GM12875 (cell line): ENCODE data around the gene DNAJC17.

Experiments used
- H3K4me3 ChIP-seq: one replicate; pipeline ENCODE4 v1.5.1; 2011; ENCODE audit warnings: low read depth, low read length, control low read depth
- TF ChIP-seq, protein P1 (sequence below): IDR thresholded peaks from 2 replicates; pipeline ENCODE4 v1.5.1; 2011; ENCODE audit warnings: low read depth, mild to moderate bottlenecking, control low read depth, inconsistent platforms, low read length, moderate library complexity, borderline replicate concordance; ENCODE audit not compliant: insufficient read depth

The DNAJC17 gene

DNA sequence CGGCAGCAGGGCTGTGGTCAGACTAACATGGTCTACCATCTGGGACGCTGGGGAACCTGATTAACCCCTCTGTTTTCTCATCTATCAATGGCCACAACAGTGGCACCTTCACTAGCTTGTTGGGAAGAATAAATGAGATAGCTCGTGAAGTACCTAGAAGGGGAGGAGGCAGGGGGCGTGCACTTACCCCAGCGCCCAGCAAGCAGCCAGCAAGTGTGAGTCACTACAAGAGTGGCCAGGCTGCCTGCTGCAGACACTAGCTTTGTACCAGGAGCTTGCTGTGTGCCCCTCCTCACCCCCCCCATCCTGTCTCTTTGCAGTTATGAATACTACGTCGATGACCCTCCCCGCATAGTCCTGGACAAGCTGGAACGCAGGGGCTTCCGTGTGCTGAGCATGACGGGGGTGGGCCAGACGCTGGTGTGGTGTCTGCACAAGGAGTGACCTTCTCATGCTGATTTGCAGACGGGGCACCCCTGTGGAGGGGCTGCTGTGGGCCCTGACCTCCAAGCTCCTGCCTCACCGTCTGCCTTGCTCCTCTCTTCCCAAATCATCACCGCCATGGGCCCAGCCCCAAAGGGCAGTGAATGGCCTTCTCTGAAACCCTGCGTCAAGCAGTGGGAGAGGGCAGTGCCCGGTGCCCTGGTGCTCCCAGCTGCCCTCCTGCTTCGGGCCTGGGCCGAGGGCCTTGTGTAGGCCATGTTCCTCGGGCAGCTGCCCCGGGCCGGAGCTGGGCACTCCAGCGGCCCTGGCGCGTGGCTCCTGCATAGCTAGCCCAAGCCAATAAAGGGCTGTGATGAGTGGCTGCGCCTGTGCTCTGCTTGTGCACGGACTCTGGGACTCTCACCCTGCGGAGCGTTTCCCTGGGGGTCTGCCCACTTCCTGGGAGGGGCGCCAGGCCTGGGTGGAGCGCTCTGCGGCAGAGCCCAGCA lies 40.1 kb downstream of the DNAJC17 start:
- H3K4me3 ChIP-seq = no peak overlapping the region

DNA sequence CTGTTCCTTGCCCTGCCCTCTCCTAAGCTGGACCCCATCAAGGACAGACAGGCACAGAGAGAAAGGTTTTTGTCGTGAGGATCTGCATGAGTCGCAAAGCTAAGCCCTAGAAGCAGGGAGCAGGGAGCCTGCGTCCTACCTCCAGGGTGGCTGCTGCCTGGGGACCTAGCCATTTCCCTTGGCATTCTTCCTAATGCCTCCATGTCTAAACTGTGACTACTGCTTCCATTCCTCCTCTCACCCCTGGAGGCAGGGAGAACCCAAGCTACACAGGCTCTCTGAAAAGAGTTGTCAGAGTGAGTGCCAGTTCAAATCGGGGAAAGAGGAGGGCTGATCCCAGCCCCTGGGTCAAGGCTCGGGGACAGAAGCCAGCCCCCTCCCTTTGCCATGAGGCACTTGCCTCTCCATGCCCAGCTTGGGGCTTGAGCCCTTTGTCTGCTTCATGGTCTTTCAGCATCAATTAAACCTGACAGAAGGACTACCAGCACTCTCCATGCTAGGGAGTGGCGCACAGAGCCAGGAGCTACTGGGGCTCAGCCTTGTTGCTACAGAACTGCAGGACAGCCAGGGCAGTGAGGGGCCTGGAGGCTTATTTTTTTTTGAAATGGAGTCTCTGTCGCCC lies 41.0 kb downstream of the DNAJC17 start:
- TF ChIP-seq, protein P1, sequence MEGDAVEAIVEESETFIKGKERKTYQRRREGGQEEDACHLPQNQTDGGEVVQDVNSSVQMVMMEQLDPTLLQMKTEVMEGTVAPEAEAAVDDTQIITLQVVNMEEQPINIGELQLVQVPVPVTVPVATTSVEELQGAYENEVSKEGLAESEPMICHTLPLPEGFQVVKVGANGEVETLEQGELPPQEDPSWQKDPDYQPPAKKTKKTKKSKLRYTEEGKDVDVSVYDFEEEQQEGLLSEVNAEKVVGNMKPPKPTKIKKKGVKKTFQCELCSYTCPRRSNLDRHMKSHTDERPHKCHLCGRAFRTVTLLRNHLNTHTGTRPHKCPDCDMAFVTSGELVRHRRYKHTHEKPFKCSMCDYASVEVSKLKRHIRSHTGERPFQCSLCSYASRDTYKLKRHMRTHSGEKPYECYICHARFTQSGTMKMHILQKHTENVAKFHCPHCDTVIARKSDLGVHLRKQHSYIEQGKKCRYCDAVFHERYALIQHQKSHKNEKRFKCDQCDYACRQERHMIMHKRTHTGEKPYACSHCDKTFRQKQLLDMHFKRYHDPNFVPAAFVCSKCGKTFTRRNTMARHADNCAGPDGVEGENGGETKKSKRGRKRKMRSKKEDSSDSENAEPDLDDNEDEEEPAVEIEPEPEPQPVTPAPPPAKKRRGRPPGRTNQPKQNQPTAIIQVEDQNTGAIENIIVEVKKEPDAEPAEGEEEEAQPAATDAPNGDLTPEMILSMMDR = no peak

More for the DNA sequence above, 40.1 kb downstream of the DNAJC17 start:
- TF ChIP-seq, protein P1 = no peak

DNA sequence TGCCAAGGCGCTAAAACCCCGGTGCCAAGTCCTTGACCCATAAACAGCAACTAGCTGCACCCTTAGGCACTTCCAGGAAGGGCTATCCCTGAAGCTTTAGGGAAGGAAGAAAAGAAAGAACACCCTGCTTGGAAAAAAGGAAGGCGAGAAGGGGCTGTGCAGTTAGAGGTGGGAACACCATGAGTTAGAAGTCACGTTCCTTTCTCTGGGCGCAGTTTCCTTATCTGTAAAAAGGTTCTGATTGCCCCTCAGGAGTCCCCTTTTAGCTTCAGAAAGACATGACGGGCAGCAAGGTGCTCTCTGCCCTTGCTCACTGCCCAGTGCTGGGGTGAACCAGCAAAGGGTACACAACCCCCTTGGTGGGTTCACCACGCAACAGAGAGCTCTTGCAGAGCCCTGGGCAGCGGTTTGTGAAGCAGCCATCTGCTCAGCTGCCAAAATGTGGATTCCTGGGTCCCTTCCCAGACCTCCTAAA lies 42.6 kb downstream of the DNAJC17 start:
- TF ChIP-seq, protein P1 = no peak
- H3K4me3 ChIP-seq = peak overlapping the region; percentile 91

More for the DNA sequence above, 41.0 kb downstream of the DNAJC17 start:
- no peak overlapping the region for H3K4me3 ChIP-seq

DNA sequence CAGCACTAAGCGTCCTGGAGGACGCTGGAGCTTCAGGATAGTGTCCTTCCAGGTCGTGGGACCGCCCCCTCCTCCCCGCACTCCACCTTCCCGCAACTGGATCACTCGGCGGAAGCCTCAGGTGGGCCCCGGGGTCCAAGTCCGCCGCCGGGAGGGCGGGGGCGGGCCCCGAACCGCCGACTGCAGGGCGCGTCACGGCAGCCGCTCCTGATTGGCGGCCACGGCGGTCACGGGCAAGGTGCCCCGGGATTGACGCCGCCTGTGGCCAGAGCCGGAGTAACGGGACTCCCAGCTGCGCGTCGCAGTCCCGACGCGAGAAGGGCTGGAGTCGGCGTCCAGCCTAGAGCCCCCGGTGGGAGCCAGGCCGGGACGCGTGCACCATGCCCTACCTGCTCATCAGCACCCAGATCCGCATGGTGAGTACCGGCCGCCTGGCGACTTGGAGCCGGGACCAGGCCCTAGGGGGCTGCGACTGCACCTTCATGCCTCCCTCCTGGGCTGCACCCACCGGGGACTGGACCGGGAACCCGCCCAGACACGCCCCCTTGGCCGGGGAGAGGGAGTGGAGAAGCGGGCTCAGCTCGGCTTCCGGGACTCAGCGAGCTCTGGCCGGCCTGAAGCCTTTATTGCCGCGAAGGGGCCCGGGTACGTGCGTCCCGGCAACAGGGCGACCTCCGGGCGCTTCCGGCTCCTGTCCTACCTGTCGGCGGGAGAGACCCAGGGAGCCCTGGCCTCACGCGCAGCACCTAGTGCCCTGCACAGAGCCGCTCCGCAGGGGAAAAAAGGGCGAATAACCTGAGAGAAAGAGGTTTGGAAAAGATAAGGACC lies 43.3 kb downstream of the DNAJC17 start, which contains the start of gene GCHFR:
Gene GCHFR (plus strand): TSS at position 268 of the 828 bp plus-strand sequence. CDS start 113 bp downstream, at position 381.
- H3K4me3 ChIP-seq = peak within 1 kb of the TSS; percentile 91
- TF ChIP-seq, protein P1 = peak; percentile 52

DNA sequence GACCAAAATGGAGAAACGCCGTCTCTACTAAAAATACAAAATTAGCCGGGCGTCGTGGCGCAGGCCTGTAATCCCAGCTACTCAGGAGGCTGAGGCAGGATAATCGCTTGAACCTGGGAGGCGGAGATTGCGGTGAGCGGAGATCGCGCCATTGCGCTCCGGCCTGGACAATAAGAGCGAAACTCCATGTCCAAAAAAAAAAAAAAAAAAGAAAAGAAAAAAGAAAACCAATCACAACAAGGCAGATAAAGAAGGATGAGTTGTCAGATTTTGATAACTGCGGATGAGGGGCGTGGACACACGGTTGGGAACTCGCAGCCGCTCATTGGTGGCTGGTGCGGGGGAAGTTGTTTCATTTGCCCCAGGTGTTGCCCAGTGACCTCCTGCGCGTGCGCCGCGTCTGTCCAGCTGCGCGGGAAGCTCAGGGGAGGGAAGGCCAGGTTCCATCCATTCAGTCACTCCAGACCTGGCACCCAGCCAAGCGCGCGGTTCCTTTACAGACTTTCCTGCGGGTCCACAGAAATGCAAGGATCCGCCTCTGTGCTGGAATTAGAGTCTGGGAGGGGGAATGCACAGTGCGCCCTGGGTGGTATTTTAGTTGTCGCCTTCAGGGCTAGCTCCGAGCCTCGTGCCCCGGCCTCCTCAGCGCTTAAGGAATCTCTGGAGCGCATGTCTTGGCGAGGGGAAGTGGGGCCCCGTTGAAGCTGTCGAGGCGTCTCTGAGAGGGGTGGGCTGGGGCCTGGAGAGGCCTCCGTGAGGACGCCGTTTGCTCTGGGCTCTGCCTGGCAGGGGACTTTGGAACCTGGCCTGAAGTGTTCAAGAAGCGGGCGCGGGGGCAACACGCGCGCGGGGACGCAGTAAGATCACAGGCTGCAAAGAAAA lies 44.1 kb downstream of the DNAJC17 start:
- H3K4me3 ChIP-seq = peak overlapping the region; percentile 91
- TF ChIP-seq, protein P1 = no peak

DNA sequence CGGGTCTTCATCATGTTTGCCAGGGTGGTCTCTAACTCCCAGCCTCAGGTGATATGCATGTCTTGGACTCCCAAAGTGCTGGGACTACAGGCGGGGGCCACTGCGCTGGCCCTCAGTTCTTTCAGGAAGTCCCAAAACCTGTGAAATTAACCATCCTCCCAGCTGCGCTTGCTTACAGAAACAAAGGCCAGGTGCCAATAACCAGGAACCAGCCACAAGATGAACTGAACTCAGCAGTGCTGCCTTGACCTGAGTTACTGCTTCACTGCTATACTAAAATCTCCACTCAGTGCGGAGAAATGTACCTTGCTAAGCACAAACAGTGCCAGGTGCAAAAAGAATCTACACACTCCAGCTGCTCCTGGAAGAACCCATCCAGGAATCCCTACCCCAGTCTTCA lies 47.3 kb downstream of the DNAJC17 start:
- TF ChIP-seq, protein P1 = no peak

More for the DNA sequence above, 47.3 kb downstream of the DNAJC17 start:
- no peak overlapping the region for H3K4me3 ChIP-seq
